ENCODE measurements around the gene TPPP2.
"Not testable (repeated sequence)": the region's sequence is repeated elsewhere in the genome, so short reads cannot be mapped to it uniquely, and the experiment has no call there.

Gene TPPP2

DNA sequence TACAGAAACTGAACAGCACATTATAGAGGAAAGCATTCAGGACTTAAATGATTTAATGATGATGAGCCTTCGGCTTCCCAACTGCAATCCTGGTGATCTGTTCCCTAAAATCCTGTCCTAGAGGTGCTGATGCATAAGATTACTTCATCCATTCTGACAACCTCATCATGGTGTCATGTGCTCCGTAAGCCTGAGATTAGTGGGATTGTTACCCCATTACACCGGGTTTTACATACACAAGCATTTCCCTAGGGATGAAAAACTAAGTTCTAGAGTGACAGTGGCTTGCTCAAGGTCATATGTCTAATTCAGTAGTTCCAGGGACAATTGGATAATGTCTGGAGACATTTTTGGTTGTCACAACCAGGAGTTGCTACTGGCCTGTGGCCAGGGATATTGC, 7.1 kb downstream of the TPPP2 start:
- DNase-seq (ENCODE audit: low read depth in 3 of 3) = no peak

DNA sequence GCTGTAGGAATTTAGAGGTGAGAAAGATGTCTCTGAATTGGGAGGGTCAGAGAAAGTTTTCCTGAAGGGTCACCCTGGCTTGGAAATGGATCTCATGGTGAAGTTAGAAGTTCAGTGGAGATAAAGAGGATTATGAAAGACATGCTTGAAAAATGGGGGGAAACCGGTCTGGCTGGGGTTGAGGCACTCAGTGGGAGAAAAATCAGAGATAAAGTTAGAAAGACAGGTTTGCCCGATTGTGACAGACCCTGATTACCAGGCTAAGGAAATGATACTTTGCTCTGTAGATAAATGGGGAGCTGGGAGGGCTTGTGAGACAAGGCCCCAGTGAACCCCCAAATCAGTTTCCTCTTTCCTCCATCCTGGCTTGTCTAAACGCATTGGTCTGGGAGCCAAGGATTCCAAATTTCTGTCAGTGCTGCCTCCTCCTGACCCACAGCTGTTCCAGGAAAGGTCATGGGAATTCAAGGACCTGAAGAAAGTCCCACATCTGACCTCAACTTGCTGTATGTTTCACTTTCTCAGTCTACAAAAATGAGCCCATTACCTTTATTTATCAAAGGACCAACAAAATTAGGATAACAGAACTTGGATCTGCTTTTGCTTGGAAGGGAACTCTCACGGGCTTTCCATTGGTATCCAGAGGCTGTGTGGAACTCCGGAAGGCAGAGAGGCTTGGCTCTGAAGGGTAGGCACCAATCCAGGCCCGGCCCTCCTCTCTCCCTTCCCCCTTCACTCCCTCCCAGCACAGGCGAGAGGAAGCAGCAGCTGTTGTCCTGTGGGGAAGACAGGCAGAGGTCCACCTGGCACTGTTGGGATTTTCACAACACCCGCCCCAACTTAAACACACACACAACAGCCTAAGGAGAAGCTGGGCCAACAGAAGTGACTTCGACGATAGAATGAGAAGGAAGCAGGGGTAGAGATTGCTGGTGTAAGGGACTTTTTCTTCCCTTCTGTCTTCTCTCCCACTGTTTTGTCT, 8.7 kb downstream of the TPPP2 start:
- no peak for DNase-seq (ENCODE audit: low read depth in 3 of 3)

DNA sequence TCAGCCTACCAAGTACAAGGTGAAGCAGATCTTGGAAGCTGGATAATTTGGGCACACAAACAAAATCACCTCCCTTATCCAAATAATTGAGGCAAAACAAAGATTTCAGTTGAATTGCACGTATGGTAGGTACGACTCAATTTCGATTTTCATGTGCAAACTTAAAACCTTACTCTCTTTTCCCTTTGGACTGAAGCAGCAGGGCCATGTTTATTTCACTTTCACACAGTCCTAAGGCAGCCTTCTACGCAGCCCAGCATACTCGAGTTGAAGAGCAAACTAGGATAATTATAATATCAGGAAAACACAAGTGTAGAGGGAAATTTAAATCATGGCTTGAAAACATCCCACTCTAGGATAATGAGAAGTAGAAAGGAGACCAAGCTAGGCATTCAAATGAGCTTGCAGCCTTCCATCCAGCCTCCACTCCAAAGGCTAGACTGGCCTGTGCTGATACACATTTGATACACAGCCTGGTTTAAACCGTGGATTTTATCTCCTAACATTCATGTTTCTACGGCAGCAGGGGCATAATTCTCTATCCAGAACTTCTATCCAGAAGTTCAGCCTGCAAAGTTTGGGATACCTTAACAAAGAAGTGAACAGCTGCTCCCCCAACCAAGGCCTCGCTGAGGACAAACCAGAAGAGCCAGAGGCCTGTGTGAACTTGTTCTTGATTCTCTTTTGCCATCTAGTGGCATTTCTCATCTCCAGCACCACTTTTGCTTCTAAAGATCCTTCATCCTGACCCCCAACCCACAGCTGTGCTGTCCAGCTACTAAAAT, 9.8 kb downstream of the TPPP2 start:
- no peak for DNase-seq (ENCODE audit: low read depth in 3 of 3)

DNA sequence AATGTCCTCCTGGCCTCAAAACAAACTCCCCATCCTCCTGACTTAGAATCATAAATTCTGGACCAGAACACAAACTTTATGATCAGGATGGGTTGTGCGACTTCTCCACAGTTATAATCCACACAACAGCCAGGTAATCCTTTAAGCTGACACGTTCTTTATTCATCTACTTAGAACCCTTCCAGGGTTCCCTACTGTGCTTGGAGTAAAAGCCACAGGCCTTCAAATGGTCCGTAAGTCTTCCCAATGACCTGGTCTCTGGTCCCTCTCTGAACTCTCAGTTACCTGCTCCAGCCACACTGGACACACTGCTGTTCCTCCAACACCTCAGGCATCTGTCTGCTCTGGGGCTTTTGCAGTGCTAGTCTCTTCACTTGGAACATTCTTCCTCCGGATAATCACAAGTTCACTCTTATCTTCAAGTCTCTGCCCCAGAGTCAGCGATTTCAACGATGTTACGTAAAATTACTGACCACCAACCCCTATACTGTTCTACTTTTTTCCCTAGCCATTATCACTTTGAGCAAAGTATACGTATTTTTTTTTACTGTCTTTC, 10.4 kb downstream of the TPPP2 start:
- DNase-seq (ENCODE audit: low read depth in 3 of 3) = no peak

DNA sequence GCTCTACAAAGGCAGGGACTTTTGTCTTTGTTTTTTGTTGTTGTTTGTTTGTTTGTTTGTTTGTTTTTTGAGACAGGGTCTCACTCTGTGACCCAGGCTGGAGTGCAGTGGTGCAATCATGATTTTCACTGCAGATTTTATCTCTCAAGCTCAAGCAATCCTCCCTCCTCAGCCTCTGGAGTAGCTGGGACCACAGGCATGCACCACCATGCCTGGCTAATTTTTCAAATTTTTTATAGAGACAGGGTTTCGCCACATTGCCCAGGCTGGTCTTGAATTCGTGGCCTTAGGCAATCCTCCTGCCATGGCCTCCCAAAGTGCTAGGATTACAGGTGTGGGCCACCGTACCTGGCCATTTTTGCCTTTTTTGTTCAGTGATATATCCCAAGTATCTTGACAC, 10.9 kb downstream of the TPPP2 start:
- not testable (repeated sequence) for DNase-seq (ENCODE audit: low read depth in 3 of 3)

DNA sequence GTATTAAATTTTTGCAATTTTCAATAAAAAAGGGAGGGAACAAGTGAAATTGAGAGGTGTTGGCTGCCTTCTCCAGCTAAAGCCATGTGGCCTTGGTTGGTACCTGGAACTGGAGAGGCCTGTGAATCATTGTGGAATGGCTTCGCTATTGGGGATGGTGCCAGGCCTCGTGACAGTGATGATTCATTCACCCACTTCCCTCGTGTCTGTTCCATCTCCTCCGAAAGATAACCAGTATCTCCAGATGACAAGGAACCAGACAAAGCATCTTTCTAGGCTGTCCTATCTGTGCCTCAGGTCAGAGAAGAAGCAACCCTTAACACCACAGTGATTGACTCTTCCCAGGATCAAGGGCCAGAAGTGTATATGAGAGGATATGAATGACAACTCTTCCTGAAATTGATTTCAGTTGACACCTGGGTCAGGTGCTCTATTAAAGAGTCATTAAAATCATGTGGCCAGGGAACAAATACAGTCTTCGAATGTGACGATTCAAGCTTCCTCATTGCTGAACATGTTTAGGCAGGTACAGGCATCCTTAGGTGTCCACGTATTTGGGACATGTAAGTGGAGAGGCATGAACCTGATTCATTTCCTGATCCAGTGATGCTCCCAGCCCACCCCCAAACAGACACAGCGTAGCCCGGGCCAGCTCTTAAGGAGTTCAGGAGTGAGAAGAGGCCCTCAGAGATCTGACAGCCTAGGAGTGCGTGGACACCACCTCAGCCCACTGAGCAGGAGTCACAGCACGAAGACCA, 11.8 kb downstream of the TPPP2 start, which contains the start of gene RNASE7:
TSS of gene RNASE7 (plus strand) at position 687 of the 758 bp plus-strand sequence. CDS start 631 bp downstream, outside the sequence.
- DNase-seq (ENCODE audit: low read depth in 3 of 3) = no peak

DNA sequence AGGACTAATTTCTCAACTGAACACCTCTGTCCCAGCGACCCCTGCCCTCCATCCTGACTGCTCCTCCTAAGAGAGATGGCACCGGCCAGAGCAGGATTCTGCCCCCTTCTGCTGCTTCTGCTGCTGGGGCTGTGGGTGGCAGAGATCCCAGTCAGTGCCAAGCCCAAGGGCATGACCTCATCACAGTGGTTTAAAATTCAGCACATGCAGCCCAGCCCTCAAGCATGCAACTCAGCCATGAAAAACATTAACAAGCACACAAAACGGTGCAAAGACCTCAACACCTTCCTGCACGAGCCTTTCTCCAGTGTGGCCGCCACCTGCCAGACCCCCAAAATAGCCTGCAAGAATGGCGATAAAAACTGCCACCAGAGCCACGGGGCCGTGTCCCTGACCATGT, 12.9 kb downstream of the TPPP2 start:
- no peak for DNase-seq (ENCODE audit: low read depth in 3 of 3)

DNA sequence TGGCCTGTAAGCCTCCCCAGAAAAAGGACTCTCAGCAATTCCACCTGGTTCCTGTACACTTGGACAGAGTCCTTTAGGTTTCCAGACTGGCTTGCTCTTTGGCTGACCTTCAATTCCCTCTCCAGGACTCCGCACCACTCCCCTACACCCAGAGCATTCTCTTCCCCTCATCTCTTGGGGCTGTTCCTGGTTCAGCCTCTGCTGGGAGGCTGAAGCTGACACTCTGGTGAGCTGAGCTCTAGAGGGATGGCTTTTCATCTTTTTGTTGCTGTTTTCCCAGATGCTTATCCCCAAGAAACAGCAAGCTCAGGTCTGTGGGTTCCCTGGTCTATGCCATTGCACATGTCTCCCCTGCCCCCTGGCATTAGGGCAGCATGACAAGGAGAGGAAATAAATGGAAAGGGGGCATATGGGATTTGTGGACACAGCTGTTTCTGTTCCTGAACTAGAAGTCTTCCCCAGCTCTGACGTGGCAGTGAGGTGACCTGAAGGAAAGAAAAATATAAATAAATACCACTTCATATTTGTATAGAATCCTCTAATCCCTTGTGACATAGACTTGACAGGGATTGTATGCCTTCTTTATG, 13.5 kb downstream of the TPPP2 start:
- DNase-seq (ENCODE audit: low read depth in 3 of 3) = no peak

DNA sequence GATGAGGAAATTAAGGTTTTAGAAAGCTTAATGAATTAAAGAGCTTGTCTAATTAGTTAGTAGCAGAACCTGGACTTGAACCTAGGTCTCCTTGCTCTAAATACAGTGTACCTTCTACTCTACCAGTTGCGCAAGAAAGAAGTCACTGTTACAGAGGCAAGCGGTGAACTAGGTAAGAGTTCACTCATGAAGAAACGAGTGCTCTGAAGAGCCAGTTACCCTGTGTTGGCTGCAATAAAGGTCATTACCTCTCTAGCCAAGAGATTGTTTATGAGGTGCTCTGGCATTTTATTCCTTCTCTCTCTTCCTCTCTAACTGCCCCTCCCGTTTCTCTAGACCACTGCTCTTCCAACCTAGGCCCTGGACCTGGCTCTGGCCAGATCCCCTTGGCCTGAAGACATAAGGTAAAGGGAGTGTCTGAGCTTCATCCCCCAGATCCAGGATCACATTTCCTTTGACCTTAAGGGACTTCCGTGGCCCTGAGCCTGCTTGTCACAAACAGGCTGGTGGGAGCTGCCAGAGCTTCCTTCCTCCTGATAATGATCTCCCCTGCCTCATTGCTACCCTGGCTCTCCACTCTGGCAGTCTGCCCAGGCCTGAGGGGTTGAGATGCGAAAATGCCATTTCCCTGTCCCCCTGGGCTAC, 14.1 kb downstream of the TPPP2 start:
- DNase-seq (ENCODE audit: low read depth in 3 of 3) = no peak

DNA sequence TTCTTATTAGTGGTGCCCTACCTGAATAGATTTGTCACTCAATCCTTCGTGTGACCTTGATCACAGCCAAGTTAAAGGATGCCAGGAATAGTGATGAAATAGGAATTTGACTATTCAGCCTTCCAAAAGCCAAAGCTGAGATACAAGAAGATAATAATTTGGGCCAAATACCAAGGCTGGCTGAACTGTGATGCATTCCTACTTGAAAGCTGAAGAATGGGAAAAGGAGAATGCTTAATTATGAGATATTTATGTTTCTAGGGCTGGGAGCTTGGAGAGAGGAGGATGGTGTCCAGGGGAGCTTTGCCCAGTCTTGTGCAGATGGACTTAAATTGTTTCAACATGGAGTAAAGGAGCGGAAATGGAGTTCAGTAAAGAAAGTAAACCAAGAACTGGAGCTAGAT, 17.4 kb downstream of the TPPP2 start:
- DNase-seq (ENCODE audit: low read depth in 3 of 3) = no peak

DNA sequence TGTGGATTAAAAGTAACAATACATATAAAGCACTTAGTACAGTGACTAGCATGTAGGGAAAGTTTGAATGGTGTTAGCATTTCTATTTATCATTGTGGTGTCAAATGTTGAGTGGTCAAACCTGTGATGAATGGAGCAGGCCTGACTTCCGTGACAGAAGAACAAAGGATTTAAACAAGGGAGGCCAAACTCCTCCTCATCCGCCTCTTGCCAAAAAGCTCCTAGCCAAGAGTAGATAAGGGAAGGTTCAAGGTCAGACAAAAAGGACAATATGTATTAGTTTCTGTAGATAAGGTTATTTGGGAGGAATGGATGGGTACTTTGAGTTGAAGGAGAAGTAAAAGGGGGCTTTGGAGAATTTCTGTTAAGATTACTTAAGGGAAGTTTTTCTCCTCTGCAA, 18.6 kb downstream of the TPPP2 start:
- no peak for DNase-seq (ENCODE audit: low read depth in 3 of 3)

DNA sequence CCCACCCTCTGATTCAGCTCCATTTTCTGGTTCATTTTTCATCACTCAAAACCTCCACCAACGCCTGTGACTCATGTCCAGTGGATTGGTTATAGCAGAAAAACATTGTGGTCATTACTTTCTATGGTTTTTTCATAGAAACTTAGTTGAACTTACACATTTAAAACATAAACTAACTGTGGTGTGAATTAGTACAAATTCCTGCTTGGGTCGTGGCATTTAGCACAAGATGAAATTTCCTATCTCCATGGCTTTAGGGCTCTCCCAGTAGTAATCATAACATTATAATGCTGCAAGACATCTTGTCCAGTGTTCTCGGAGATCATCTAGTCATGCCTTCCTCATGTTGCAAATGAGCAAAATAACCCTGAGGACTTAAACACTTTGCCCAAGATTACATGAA, 19.3 kb downstream of the TPPP2 start:
- no peak for DNase-seq (ENCODE audit: low read depth in 3 of 3)

DNA sequence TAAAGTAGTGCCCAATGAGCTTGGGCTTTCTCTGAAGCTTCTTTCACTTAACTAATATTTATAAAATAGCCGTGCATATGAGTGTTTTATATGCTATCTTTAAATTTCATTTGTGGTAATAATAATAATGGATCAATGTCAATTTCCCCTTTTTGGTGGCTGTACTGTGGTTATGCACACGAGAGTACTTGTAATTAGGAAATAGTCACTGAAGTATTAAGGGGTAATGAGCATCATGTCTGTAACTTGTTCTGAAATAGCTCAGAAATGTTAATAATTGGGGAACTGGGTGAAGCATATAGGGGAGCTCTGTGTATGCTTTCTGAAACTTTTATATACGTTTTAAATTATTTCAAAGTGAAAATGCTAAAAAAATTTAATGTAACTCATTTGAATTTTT, 20.6 kb downstream of the TPPP2 start:
- no peak for DNase-seq (ENCODE audit: low read depth in 3 of 3)

DNA sequence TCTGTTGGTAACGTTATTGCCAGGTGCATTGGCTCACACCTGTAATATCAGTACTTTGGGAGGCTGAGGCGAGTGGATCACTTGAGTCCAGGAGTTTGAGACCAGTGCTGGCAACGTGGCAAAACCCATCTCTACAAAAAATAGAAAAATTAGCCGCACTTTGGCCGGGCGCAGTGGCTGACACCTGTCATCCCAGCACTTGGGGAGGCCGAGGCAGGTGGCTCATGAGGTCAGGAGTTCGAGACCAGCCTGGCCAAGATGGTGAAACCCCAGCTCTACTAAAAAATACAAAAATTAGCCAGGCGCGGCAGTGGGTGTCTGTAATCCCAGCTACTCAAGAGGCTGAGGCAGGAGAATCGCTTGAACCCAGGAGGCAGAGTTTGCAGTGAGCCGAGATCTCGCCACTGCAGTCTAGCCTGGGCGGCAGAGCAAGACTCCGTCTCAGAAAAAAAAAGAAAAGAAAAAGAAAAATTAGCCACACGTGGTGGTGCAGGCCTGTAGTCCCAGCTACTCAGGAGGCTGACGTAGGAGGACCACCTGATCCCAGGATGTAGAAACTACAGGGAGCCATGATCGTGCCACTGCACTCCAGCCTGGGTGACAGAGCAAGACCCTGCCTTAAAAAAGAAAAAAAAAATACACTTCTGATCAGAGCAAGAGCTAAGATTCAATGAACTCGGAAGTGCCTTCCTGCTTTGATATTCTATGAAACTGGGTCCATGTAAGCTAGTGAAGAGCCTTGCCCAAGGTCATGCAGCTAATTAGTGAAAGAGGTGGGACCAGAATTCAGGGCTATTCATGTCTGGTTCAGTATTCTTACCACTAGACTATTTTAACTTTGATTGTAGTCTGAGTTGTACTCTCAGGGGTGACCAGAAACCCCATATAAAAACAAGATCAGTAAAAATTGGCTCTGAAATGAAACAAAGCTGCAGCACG, 23.4 kb downstream of the TPPP2 start:
- no peak for DNase-seq (ENCODE audit: low read depth in 3 of 3)

DNA sequence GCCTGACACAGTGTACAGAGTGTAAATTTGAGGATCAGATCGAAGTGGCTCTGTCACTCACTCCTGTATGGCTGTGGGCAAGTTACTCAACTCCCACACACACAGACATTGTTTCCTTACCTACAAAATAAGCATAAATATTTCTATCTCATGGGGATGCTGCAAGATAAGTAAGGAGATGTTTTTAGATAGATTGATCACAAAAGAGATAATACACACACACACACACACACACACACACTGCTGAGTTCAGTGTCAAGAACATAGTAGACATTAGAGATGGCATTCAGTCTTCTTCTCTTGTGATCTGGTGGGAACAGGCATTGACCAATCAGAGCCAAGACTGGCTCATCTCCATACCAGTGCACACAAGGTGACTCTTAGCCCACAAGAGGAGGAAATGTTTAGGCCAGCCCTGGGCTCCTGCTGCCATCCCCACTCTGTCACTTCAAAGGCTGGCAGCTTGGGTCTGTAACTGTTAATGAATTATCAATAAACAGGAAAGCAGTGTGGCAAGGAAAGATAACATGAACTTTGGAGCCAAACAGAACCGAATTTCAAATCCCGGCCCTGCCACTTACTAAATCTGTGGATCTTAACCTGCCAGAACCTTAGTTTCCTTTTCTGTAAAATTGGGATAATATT, 24.2 kb downstream of the TPPP2 start:
- DNase-seq (ENCODE audit: low read depth in 3 of 3) = no peak

DNA sequence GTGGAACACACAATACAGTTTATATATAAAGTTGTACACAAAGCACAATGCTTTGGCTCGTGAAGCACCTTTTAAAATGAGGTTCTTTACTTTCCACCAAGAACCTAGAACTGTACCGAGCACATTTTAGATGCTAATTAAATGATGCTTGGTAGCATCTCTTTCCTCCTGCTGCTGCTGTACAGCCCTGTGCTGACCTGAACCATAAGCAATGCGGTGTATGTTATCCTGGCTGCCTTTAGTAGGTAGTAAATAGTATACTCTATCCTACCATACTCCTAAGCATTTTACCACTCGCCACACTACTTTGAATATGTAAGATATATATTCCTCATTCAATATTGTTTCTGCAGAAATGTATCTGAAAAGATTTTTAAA, 24.7 kb downstream of the TPPP2 start:
- DNase-seq (ENCODE audit: low read depth in 3 of 3) = no peak

DNA sequence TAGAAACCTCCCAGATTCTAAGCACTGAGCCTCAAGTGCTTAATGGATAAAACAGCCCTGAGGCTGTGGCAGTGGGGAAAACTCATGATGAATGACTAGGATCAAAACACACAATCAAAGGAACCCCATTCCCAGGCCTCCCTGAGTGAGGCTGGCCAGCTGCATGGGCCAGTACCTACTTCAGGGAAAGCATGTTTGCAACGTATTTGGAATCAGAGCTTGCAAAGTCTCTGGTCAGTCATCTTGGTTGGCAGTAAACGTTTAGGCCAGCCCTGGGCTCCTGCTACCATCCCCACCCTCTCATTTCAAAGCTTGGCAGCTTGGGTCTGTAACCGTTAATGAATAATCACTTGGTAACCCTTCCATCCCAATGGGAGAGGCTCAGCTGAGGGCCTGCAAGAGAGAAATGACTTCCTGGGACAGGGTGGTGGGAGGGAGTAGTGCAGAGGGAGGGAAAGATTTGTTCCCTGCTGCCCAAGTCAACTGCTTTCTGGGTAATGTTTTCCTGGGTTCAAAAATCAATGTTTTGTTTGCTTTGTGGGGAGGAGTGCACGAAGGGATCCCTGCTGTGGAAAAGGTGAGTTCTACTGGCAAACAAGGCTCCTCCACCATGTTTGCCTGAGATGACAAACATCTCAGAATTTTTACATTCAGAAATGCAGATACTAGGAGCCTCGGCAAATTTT, 25.6 kb downstream of the TPPP2 start:
- no peak for DNase-seq (ENCODE audit: low read depth in 3 of 3)

DNA sequence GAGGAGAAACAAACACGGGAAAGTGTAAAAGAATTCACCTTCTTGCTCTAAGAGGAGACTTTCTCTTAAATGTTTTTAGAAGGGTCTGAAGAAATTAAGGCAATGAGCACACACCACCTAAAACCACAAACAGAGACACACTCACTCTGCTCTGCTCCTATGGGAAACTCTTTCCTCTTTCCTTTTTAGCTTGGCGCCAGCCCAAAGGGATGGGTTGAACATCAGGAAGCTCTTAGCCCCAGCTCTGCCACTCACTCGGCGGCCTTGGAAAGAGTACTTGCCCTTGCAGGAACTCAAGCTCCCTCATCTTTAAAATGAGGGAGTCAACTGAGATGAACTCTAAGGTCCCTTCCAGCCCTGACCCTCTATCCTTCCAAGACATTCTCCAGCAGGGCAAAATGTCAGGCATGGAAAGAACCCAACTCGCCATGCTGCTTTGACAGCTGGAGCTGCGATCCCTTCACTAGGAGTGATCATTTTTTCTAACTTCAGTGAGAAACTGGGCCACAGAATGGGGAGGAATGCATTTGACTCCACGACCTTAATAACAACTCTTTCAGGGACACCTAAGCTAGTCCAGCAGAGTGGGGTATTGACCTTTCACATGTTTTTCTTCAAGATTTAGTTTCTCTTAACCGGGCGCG, 26.6 kb downstream of the TPPP2 start:
- no peak for DNase-seq (ENCODE audit: low read depth in 3 of 3)
